Measurements from ENCODE around the gene LCOR.

DNA sequence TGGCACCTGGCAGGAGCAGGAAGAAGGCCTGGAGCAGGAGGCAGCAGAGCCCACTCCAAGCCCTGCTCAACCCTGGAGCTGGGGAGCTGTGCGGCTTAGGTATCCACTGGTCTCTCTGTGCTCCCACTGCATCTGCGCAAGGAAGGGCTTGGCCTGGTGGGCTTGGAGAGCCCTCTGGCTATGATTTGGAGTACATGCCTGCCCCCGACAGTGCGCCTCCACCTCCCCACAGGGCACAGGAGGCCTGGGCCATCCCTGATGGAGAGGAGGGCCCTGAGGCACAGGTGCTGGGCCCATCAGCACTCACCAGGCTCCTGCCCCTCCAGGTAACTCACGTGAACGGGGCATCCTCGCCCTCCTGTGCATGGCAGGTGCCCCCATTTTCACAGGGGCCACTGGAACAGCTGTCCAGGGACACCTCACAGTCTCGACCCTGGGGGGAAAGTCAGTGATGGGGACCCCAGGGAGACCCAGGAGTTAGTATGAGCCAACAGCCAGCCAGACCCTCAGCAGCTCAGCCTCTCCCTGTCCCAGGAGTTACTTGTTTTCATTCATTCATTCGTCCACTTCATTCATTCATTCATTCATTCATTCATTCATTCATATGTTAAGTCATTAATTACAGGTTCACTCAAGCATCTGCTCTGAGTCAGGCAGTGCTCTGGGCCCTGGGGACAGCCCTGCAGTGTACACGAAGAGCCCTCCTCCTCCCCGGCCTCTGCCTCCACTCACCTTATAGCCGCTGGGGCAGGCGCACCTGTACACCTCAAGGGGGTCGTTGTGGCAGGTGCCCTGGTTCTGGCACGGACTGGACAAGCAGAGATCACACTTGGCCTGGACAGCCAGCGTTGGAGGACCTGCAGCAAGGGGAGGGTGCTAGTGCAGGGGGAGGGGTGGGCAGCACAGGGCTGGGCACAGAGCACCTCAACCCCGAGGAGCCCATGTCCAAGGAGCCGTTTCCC, 186.4 kb downstream of the LCOR start:
- TF ChIP-seq CTCF (IDR thresholded peaks at IDR 0.05): no peak
- no peak for TF ChIP-seq POLR2A (IDR thresholded peaks at IDR 0.05)
- TF ChIP-seq POLR2AphosphoS5 (IDR thresholded peaks at IDR 0.05): no peak
